SK-N-SH treated with all-trans-retinoic acid at 6 μM for 48 hours (cell line): ENCODE data around the gene OGFOD3.
A peak's percentile ranks its signal among the peaks of the same experiment; 100 is the strongest.

ENCODE experiments used
- ATAC-seq: fragments of 200-7000 bp; cut with Tn5 transposase; 3 replicates; pipeline ENCODE4 v1.9.1; 2020; ENCODE audit warnings: mild to moderate bottlenecking, moderate library complexity
- ARNTL ChIP-seq: fragments of 450-650 bp; formaldehyde crosslinking; IDR thresholded peaks from 2 replicates; pipeline ENCODE4 v1.5.0; 2020; ENCODE audit warnings: low read depth, mild to moderate bottlenecking, moderate library complexity, borderline replicate concordance
- CREB5 ChIP-seq: fragments of 250-450 bp; sonication (Bioruptor Pico); IDR thresholded peaks from 2 replicates; pipeline ENCODE4 v1.5.1; 2020; ENCODE audit warnings: low read depth, mild to moderate bottlenecking, moderate library complexity
- CSDC2 ChIP-seq: fragments of 250-450 bp; sonication (Bioruptor Pico); IDR thresholded peaks from 2 replicates; pipeline ENCODE4 v1.5.0; 2020; ENCODE audit warnings: mild to moderate bottlenecking, moderate library complexity
- ESRRG ChIP-seq: fragments of 250-450 bp; sonication (Bioruptor Pico); IDR thresholded peaks from 2 replicates; pipeline ENCODE4 v1.6.1; 2021; ENCODE audit warnings: mild to moderate bottlenecking
- OSR1 ChIP-seq: fragments of 250-450 bp; sonication (Bioruptor Pico); IDR thresholded peaks from 2 replicates; pipeline ENCODE4 v1.8.0; 2022; ENCODE audit warnings: moderate library complexity, mild to moderate bottlenecking, inconsistent platforms
- PPARA ChIP-seq: fragments of 250-450 bp; sonication (Bioruptor Pico); IDR thresholded peaks from 2 replicates; pipeline ENCODE4 v1.5.0; 2020; ENCODE audit warnings: mild to moderate bottlenecking, borderline replicate concordance
- RARB ChIP-seq: fragments of 250-450 bp; sonication (Bioruptor Pico); IDR thresholded peaks from 2 replicates; pipeline ENCODE4 v1.8.0; 2021; ENCODE audit warnings: mild to moderate bottlenecking, moderate library complexity
- SNAI2 ChIP-seq: fragments of 250-450 bp; sonication (Bioruptor Pico); IDR thresholded peaks from 2 replicates; pipeline ENCODE4 v1.5.0; 2020; ENCODE audit warnings: mild to moderate bottlenecking, moderate library complexity
- TCF4 ChIP-seq: fragments of 250-450 bp; sonication (Bioruptor Pico); IDR thresholded peaks from 2 replicates; pipeline ENCODE4 v1.8.0; 2021; ENCODE audit warnings: mild to moderate bottlenecking, moderate library complexity, borderline replicate concordance
- TOX ChIP-seq: fragments of 250-450 bp; sonication (Bioruptor Pico); IDR thresholded peaks from 2 replicates; pipeline ENCODE4 v1.8.0; 2021; ENCODE audit warnings: mild to moderate bottlenecking, moderate library complexity, borderline replicate concordance
- TSHZ2 ChIP-seq: fragments of 250-450 bp; sonication (Bioruptor Pico); IDR thresholded peaks from 2 replicates; pipeline ENCODE4 v1.5.0; 2020; ENCODE audit warnings: mild to moderate bottlenecking, moderate library complexity
- ZC3H10 ChIP-seq: fragments of 250-450 bp; sonication (Bioruptor Pico); IDR thresholded peaks from 2 replicates; pipeline ENCODE4 v1.5.1; 2021; ENCODE audit warnings: mild to moderate bottlenecking, moderate library complexity
- ZFP3 ChIP-seq: fragments of 250-450 bp; sonication (Bioruptor Pico); IDR thresholded peaks from 2 replicates; pipeline ENCODE4 v1.5.0; 2020; ENCODE audit warnings: mild to moderate bottlenecking, moderate library complexity
- ZFP30 ChIP-seq: fragments of 450-650 bp; formaldehyde crosslinking; IDR thresholded peaks from 2 replicates; pipeline ENCODE4 v1.5.0; 2022; ENCODE audit warnings: mild to moderate bottlenecking, moderate library complexity
- ZNF70 ChIP-seq: fragments of 450-650 bp; formaldehyde crosslinking; IDR thresholded peaks from 2 replicates; pipeline ENCODE4 v1.5.0; 2020; ENCODE audit warnings: mild to moderate bottlenecking, moderate library complexity
- ZNF8 ChIP-seq: fragments of 450-650 bp; formaldehyde crosslinking; IDR thresholded peaks from 2 replicates; pipeline ENCODE4 v1.5.0; 2020; ENCODE audit warnings: mild to moderate bottlenecking, moderate library complexity

The OGFOD3 gene

GRCh38 chr17:82388922-82389283 is 29.5 kb downstream of the OGFOD3 start (continued):
- no peak for TF ChIP-seq CSDC2 (CRISPR knock-in tag)

GRCh38 chr17:82388223-82388921 is 30.0 kb downstream of the OGFOD3 start:
- no peak for TF ChIP-seq ZNF70
- no peak for TF ChIP-seq ZFP30 (CRISPR knock-in tag)
- no peak for TF ChIP-seq TSHZ2 (CRISPR knock-in tag)
- no peak for TF ChIP-seq OSR1
- TF ChIP-seq ZNF8 (CRISPR knock-in tag), result no peak
- ATAC-seq, result peak; percentile 14

GRCh38 chr17:82387705-82388106 is 30.7 kb downstream of the OGFOD3 start:
- no peak for TF ChIP-seq ESRRG
- no peak for TF ChIP-seq RARB (CRISPR knock-in tag)
- no peak for TF ChIP-seq PPARA (CRISPR knock-in tag)
- TF ChIP-seq TOX, result no peak
- no peak for TF ChIP-seq CREB5 (CRISPR knock-in tag)
- TF ChIP-seq OSR1, result no peak
- TF ChIP-seq TSHZ2 (CRISPR knock-in tag), result no peak
- TF ChIP-seq SNAI2, result no peak
- TF ChIP-seq ZC3H10, result no peak
- TF ChIP-seq, all 23 proteins: peak for 0

GRCh38 chr17:82386881-82387704 is 31.3 kb downstream of the OGFOD3 start:
- ATAC-seq, result no peak
- no peak for TF ChIP-seq TCF4 (CRISPR knock-in tag)
- no peak for TF ChIP-seq ZFP30 (CRISPR knock-in tag)
- no peak for TF ChIP-seq ARNTL
- no peak for TF ChIP-seq RARB (CRISPR knock-in tag)
- no peak for TF ChIP-seq ZFP3 (CRISPR knock-in tag)

More at GRCh38 chr17:82387705-82388106, 30.7 kb downstream of the OGFOD3 start:
- no peak for ATAC-seq

- ATAC-seq, result no peak
- TF ChIP-seq OSR1, result no peak
- no peak for TF ChIP-seq ZFP30 (CRISPR knock-in tag)
- peak; percentile 86 for TF ChIP-seq ZNF70
Measured at GRCh38 chr17:82386255-82386831, 32.0 kb downstream of the OGFOD3 start.
